ENCODE data around the gene CHMP3. TPM values are rescaled to one million over a fixed set of nuclear protein-coding genes. Genes with fewer than 3 reads are reported as not detected.

Gene CHMP3
- total and polyA plus RNA-seq, 2 of the 8 experiments (the other 6 are each of a cell fraction or from before 2014, with no cell fraction given), result 11.7 to 21.9 TPM

DNA sequence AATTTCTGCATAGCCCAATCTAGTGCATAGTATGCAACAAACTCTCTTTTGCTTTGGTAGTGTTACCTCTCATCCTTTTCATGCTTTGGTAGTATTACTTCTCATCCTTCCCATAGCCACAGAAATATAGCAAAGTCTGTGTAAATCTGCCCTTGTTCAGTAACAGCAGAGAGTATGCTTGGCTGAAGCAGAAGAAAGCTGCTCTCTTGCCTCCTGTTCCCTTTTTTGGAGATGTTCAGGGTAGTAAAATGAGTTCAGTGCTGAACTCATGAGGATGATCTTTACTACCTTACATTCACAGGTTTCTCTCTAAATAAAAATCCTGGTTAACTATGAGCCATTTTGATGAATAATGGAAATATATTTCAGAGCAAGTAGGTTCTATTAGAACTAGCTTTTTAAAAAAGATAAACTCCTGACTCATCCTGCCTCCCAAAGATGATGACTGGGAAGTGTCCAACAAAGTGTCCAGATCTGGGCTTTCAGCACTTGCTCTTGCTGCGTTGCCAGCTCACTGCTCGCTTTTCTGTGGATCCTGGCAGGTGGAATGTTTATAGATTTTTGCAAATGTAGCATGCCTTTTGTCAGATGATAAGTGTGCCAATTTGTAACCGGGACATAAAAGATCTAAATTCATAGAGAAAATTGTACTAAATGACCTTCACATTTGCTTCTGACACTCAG is 29.4 kb upstream of the CHMP3 start:
- no peak overlapping the region for H3K4me3 ChIP-seq (ENCODE audit: extremely low read depth in 1 of 4, insufficient read depth in 2 of 4, low read depth in 3 of 4, low read length in 4 of 4)
- no peaks in the 10 kb centered on the region for H3K27me3 ChIP-seq (replicated peaks in 1 of 4; ENCODE audit: control insufficient read depth in 3 of 4, extremely low read depth in 1 of 4, insufficient read depth in 3 of 4, low read length in 3 of 4)
- H3K36me3 ChIP-seq (ENCODE audit: control insufficient read depth in 2 of 4, insufficient read depth in 4 of 4, low read length in 3 of 4), result no peaks in the 10 kb centered on the region
- no peaks in the 10 kb centered on the region for H3K79me1 ChIP-seq (ENCODE audit: low read depth, low read length)
- H2BK12ac ChIP-seq (ENCODE audit: low read depth, low read length), result no peak overlapping the region
- no peak for TF ChIP-seq CEBPB (IDR thresholded peaks at IDR 0.05; ENCODE audit: low read depth, low read length)
- no peak for TF ChIP-seq KDM5A (IDR thresholded peaks at IDR 0.05; ENCODE audit: low read length)
- TF ChIP-seq CHD1 (IDR thresholded peaks at IDR 0.05; ENCODE audit: low read depth, low read length), result no peak
- no peak for TF ChIP-seq MAFK (IDR thresholded peaks at IDR 0.05; ENCODE audit: low read depth, low read length)
- DNase-seq (ENCODE audit: low read depth in 1 of 2, low spot score in 2 of 2), result no peak
- H2AFZ ChIP-seq (ENCODE audit: low read length), result no peak overlapping the region
- H4K91ac ChIP-seq (replicated peaks; ENCODE audit: insufficient read length, low read length), result no peak overlapping the region
- no peak overlapping the region for H4K5ac ChIP-seq (ENCODE audit: insufficient read length, low read depth, low read length)
- CTCF ChIA-PET (ENCODE audit: partially characterized antibody), result interaction anchor here (0.6 to 1.2 kb wide), 2 partner anchors 12 to 16 kb away, joined by 3 to 6 read pairs; no protein-coding TSS in a partner anchor
- no peak overlapping the region for H2BK15ac ChIP-seq (ENCODE audit: low read length)
- H3K79me2 ChIP-seq (ENCODE audit: control insufficient read depth in 1 of 2, insufficient read depth in 2 of 2, low read length in 2 of 2), result no peaks in the 10 kb centered on the region
- no peaks in the 10 kb centered on the region for H3K4me1 ChIP-seq (replicated peaks in 1 of 4; ENCODE audit: control insufficient read depth in 3 of 4, insufficient read depth in 4 of 4, low read length in 3 of 4)
- no peak for FAIRE-seq
- H3K23ac ChIP-seq (ENCODE audit: insufficient read length), result no peak overlapping the region
- H3K4me2 ChIP-seq (ENCODE audit: insufficient read depth in 1 of 2, low read depth in 2 of 2, low read length in 2 of 2), result no peak overlapping the region
- H3K18ac ChIP-seq (ENCODE audit: extremely low read depth, low read length), result no peak overlapping the region
- no peak overlapping the region for H3K14ac ChIP-seq (ENCODE audit: insufficient read length)
- WGBS, 2 experiments (ENCODE audit: extremely low coverage in 1 of 2, insufficient coverage in 1 of 2, insufficient read length in 1 of 2, insufficient replicate concordance in 2 of 2, low coverage in 1 of 2, low lambda C conversion rate in 2 of 2, missing lambda C conversion rate in 1 of 2), result 84% methylated on average over 3 of the region's 3 CpGs; no CpG with 5 or more reads in 1 of the 2 experiments
- no peak overlapping the region for H3K56ac ChIP-seq (replicated peaks; ENCODE audit: insufficient read length, low read depth, low read length)
- H2AK5ac ChIP-seq (ENCODE audit: low read depth, low read length), result no peak overlapping the region
- H3K9ac ChIP-seq (replicated peaks in 1 of 4; ENCODE audit: extremely low read depth in 1 of 4, low read depth in 3 of 4, low read length in 3 of 4), result no peak overlapping the region
- H3K4ac ChIP-seq (replicated peaks; ENCODE audit: insufficient read length, low read depth, low read length), result no peak overlapping the region
- H3K9me3 ChIP-seq (ENCODE audit: insufficient read depth in 2 of 2, low read depth in 1 of 2, low read length in 1 of 2), result no peaks in the 10 kb centered on the region
- no peaks in the 10 kb centered on the region for H4K20me1 ChIP-seq (replicated peaks in 1 of 2; ENCODE audit: control insufficient read depth in 1 of 2, insufficient read depth in 2 of 2, low read length in 2 of 2)
- H4K8ac ChIP-seq (ENCODE audit: extremely low read depth, insufficient read depth, low read length), result no peak overlapping the region
- no peak overlapping the region for H2BK5ac ChIP-seq (ENCODE audit: low read depth, low read length)
- no peaks in the 10 kb centered on the region for H3K23me2 ChIP-seq (ENCODE audit: low read depth, low read length)
- H2BK20ac ChIP-seq (ENCODE audit: low read length), result no peak overlapping the region
- POLR2A ChIA-PET (ENCODE audit: partially characterized antibody), result interaction anchor here (1.5 kb wide), 1 partner anchor 32 kb away, joined by 3 read pairs; no protein-coding TSS in a partner anchor
- H3K27ac ChIP-seq (ENCODE audit: low read depth, low read length), result no peak overlapping the region
- no peak overlapping the region for H2BK120ac ChIP-seq (replicated peaks; ENCODE audit: low read depth, low read length)

All from H1 (cell line).